Colon (tissue), 2 donors: ENCODE results near the gene ZBTB11.
"Not testable (repeated sequence)": the region's sequence is repeated elsewhere in the genome, so short reads cannot be mapped to it uniquely, and the experiment has no call there.

Experiments used
- FAIRE-seq: peaks from 2 replicates; lab custom pipeline; 2012; peaks lifted over from hg19 to GRCh38; lab: Jason Lieb, UNC
- donor health status: control.
- donor health status: control.

The ZBTB11 gene

GRCh38 chr3:101691685-101692671, 15.0 kb upstream of the ZBTB11 start:
- not testable (repeated sequence) for FAIRE-seq

DNA sequence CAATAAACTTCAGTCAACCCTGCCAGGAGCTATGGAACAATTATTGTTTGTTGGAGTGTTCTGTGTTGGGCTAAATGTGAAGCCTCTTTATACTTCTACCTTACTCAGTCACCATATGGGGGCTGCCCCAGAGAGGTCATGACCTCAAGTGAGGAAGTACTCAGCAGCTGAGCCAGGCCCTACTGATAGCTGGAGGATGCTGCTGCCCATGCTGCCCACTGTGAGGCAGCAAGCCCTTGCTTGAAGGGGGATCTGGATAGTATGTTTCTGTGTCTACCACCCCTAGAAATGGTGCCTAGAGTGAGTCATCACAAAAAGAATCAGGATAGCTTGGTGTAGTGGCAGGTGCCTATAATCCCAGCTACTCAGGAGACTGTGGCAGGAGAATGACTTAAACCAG, 14.0 kb upstream of the ZBTB11 start:
- FAIRE-seq: no peak

GRCh38 chr3:101689286-101689685, 12.4 kb upstream of the ZBTB11 start:
- no peak for FAIRE-seq

DNA sequence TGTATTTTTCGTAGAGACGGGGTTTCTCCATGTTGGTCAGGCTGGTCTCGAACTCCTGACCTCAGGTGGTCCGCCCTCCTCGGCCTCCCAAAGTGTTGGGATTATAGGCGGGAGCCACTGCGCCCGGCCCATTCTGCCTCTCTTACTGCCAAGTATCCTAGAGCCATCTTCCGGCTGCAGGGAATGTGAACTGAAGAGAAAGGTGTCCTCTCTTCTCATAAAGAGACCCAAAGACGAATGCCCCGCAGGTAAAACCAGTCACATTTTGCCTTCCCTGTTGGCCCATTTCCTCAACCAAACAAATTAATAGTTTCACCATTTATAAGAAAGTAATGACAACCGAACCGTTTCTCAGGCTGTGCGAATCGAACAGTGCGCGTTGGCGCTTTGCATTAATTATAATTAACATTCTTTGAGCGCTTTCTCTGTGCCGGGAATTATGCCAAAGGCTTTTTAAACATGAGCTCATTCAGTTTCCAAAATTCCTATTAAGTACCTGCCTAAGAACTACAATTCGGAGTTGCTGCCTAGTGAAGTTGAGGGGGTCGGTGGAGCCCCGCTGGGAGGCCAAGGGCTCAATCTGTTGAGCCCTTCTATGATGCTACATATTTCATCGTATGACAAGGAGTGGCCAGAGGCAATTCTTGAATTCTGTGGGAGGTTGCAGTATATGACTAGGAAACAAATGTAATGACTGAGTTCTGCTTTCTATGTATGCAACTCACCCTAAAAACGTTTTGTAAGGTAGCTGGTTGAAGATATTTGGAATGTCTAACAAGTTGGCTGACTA, 10.4 kb upstream of the ZBTB11 start:
- no peak for FAIRE-seq

DNA sequence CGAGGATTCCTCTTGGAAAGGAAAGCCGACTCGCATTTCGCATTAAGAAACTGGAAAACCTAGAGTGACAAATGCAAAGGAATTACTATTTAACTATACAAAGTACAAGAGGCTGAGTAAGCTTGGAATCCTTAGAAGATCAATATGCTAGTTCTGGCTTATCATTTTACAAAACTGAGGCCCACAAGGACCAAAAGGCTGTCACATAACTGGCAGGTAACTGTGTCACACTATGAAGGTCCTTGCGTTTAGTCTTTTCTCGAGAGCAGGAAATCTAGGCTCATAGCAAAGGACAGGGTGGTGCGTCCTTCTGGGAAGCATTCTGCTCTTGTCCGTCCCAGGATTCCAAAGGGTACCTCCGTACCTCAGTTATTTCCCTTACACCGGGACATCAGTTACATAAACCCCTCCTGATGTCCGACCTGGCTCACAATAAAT, 9.0 kb upstream of the ZBTB11 start:
- no peak for FAIRE-seq

DNA sequence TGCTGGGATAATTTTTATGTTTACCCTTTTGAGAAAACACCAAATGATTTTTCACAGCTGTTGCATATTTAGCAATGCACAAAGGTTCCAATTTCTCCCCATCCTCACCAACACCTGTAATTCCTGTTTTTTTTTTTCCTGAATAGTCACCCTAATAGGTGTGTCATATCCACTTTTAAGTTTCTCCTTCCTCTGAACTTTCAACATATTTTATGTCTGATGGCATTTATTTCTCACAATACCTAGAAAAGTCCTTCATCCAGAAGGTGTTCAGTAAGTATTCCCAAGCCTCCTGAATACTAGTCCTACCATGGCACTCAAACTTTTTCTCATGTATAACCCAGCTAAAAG, 8.1 kb upstream of the ZBTB11 start:
- FAIRE-seq: no peak

GRCh38 chr3:101680466-101680865, 3.5 kb upstream of the ZBTB11 start:
- FAIRE-seq: no peak

DNA sequence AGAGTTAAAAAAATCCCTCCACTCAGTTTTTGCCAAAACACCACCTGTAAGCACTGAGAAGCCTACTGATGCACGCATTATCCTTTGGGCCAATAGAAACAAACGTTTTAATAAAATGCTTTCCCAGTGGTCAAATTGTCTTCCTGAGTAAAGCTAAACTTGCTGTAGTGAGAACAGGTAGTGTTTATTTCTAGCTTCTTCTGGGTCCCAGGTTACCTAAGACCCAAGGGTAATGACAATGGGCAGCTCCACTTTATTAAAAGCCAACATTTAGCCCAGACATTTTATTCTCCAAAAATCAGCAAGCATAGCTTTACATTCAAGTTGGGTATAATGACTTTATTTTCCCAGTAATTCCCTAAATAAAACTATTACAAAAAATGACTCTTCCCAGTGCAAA, 1.9 kb upstream of the ZBTB11 start:
- not testable (repeated sequence) for FAIRE-seq

- no peak for FAIRE-seq
Measured at GRCh38 chr3:101677436-101678286, 729 bp upstream of the ZBTB11 start.

DNA sequence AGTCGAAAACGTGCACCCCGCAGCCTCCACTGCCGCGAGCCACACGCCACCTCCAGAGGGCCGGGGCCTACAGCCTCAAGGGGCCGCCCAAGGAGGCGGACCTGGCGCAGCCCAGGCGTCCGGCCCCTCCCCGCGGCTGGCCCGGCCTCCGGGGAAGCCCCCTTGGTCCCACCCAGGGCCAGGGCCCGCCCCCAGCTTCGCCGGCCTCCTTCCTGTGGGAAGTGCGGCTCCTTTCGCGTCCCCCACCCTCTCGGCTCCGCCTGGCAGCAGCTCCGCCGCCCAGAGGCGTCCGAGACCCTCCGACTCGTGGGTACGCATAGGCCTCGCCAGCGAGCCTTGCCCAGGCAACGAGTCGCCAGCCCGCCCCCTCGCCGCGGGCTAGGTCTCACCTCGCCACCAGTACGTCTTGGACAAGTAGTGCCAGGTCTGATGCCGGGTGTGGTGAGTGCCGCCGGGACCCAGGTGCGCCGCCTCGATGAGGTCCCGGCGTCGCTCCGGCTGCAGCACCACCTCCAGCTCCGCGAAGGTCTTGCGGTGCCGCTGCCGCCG, 642 bp downstream of the ZBTB11 start:
- no peak for FAIRE-seq

- no peak for FAIRE-seq
Measured at GRCh38 chr3:101675709-101676215, 1.2 kb downstream of the ZBTB11 start.

DNA sequence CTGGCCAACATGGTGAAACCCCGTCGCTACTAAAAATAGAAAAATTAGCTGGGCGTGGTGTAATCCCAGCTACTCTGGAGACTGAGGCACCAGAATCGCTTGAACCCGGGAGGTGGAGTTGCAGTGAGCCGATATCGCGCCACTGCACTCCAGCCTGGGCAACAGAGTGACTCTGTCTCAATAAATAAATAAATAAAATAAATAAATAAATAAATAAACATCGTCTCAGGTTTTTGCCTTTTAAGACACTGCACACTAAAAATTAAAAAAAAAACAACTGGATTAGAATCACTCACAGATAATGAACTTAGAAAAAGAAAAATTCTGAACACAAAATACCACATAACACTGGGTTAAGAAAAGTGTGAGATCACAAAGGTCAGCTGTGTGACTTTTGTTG, 2.4 kb downstream of the ZBTB11 start:
- FAIRE-seq: no peak

GRCh38 chr3:101673953-101674352, 3.0 kb downstream of the ZBTB11 start:
- FAIRE-seq: no peak

- no peak for FAIRE-seq
Measured at GRCh38 chr3:101671014-101671413, 5.9 kb downstream of the ZBTB11 start.

GRCh38 chr3:101667844-101668243, 9.1 kb downstream of the ZBTB11 start:
- FAIRE-seq: no peak

GRCh38 chr3:101667331-101667730, 9.6 kb downstream of the ZBTB11 start:
- FAIRE-seq: no peak

GRCh38 chr3:101665851-101666250, 11.1 kb downstream of the ZBTB11 start:
- no peak for FAIRE-seq

GRCh38 chr3:101665357-101665756, 11.6 kb downstream of the ZBTB11 start:
- FAIRE-seq: no peak

- FAIRE-seq: no peak
Measured at GRCh38 chr3:101660714-101661113, 16.2 kb downstream of the ZBTB11 start.

DNA sequence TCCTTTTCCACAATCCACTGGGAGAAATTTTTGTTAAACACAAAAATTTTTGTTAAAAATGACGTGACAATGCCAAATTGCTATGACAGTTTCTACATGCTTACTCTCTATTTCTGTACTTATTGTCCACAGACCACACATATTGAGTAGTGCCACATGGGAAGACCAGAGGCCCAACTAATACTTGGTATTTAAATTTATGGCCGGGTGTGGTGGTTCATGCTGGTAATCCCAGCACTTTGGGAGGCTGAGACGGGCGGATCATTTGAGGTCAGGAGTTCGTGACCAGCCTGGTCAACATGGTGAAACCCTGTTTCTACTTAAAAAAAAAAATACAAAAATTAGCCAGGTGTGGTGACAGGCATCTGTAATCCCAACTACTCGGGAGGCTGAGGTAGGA, 20.3 kb downstream of the ZBTB11 start:
- FAIRE-seq: no peak

GRCh38 chr3:101646726-101647125, 30.2 kb downstream of the ZBTB11 start:
- FAIRE-seq: no peak
